ENCODE data around the gene LGR4.
"Not testable (repeated sequence)": the region's sequence is repeated elsewhere in the genome, so short reads cannot be mapped to it uniquely, and the experiment has no call there.

Gene LGR4

DNA sequence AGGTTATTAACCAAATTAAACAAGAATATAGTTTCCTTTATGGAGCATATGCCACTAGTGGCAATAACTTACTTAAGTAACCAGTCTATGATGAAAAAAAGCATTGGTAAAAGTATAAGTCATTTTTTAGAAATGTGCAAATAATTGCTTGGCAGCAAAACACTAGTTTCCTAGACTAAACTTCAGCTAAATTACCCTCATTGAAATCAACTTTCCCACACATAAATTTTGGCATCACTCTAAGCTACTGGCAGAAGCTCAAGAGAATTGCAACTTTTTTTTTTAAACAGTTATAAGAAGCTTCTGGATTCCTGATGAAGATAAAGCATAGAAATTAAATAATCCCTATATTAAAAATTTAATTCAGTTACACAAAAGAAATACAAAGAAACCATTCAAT lies 122.1 kb downstream of the LGR4 start:
- DNase-seq (ENCODE audit: low read depth, low spot score), result no peak

DNA sequence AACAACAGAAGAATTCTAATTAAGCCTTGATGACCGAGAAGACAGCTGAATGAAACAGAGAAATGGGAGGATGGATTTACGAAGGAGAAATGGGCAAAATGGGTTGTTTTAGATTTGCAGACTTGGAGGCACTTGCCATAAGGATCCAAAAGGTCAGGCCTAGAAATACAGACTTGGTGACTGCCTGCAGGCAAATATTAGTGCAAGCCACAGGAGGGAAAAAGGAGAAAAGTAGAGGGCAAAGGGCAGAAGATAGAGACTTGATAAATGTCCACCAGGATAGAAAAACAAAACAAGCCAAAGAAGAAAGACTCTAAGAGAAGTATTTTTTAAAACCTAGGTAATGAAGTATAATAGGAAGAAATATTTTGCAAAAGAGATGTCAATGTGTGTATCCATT lies 122.7 kb downstream of the LGR4 start:
- no peak for DNase-seq (ENCODE audit: low read depth, low spot score)

DNA sequence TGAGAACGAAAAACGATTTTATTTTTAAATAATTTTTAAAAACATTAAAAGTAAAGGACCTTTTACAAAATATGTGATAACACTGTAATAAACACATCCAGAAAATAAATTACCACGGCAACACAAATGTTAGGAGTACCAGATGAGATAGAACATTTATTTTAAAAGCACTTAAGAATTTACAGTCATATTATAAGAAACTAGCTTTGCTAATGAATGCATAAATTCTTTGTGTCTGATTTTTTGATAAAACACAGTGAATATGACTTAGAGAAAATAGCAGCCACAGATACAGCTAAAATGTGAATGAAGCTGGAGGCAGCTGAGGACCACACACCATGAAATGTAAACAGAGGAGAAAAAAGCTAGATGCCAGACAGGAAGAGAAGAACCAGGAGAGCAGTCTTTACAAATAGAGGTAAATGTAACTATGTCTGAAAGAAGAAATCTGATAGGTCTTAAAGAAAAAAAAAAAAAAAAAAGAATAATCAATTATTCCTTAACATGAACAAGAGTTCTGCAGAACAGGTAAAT lies 124.2 kb downstream of the LGR4 start:
- no peak for DNase-seq (ENCODE audit: low read depth, low spot score)

DNA sequence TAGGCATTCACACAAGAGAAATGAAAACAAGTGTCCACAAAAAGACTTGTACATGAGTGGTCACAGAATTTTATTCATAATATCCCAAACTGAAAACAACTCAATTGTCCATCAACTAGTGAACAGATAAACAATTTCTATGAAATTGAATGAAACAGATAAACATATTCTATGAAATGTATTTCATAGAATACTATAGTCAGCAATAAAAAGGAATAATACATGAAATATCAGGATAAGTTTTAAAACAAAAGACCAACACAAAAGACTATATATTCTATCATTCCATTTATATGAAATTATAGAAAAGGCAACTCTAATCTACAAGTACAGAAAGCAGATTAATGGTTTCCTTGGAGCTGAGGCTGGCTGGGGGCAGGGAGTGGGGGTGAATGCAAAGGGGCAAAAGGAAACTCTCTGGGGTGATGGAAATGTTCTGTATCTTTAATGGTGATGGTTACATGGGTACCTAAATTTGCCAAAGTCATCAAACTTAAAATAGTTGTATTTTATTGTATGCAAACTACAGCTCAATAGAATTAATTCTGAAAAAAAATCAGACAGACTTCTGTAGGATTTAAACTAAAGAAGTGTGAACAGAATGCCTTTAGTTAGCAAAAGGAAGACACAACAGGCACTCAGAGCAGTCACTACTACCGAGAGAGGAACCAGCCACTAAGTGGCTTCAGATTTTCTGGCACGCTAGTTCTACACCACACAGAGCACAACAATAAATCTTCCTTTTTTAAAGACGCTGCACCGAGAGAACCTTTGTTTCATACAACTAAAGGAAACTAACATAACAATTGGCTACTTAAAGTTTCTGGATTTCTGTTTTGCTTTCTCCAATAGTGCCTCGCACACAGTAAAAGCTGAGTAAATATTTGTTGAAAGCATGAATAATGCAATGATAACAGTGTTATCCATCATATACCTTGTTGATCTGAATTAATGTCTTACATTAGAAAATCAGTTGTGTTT lies 124.9 kb downstream of the LGR4 start:
- no peak for DNase-seq (ENCODE audit: low read depth, low spot score)

DNA sequence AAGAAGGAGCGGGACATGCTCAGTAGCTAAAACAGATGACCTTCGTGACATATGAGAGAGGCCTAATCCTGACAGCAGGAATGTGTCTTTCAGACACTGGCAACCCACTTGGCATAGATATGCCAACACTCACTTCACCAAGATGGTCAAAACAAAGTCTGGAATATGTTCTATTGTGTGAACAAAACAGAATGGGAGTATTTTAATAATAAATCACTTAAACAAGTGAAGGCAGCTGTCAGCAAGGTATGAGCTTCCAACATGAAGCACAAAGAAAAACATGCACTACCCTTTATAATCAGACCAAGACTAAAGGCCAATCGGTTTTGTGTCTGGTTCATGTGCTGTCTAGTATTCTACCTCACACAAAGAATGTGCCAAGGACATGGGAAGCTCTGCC lies 132.6 kb downstream of the LGR4 start:
- no peak for DNase-seq (ENCODE audit: low read depth, low spot score)

DNA sequence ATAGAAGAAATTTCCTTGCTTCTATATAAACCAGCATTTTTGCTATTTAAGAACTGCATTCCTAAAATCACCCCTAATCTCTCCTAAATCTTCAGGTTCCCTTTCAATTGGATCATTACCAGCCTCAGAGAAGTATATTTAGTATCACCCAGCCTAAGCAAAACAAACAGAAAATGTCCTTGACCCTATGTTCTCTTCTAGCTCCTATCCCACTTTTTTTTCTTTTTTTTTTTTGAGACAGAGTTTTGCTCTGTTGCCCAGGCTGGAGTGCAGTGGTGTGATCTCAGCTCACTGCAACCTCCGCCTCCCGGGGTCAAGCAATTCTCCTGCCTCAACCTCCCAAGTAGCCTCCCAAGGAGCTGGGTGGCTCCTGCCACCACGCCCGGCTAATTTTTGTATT lies 137.8 kb downstream of the LGR4 start:
- not testable (repeated sequence) for DNase-seq (ENCODE audit: low read depth, low spot score)

DNA sequence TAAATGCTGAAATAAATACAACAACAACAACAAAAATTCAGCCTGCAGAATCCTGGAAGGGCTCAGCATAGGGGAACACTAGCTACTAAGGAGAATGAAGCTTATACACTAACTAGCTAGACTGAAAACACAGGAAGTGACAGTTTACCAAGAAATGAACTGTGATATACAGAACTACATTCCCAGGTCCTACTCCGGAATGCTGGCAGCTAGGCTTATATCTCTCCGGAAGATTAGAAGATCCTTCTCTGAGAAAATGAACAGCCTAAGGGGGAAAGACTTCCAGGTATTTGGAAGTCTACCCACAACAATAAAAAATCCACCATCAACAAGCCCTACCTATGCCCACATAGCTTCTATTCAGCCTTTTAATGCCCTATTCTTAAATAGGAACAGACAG lies 140.6 kb downstream of the LGR4 start:
- DNase-seq (ENCODE audit: low read depth, low spot score), result no peak

DNA sequence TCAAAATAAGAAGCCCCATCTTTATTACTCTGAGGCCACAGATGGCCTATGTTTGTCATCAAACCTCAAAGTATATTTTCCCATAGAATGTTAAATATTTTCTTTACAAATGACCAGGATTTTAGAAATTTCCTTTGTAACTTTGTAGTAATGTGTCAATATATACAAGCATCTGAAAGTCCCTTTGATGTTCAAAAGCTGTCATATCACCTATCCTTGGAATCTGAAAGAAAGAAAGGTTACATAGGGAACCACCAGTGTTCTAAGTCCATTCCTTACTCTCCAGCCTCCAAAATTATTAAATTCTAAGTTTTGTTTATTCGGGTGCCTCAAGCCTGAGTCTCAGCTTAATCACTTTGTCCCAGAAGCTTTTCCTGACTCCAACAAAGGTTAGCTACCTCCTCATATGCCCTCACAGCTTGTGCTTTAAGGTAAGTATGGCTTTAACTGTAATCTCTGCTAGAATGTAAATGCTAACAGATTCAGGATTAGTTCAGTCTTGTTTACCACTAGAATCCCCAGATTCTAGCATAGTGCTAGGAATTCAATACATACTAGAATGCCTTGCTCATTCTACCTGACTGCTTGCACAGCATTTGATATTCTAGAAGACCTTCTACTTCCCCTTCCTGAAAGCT lies 141.8 kb downstream of the LGR4 start:
- DNase-seq (ENCODE audit: low read depth, low spot score), result no peak

DNA sequence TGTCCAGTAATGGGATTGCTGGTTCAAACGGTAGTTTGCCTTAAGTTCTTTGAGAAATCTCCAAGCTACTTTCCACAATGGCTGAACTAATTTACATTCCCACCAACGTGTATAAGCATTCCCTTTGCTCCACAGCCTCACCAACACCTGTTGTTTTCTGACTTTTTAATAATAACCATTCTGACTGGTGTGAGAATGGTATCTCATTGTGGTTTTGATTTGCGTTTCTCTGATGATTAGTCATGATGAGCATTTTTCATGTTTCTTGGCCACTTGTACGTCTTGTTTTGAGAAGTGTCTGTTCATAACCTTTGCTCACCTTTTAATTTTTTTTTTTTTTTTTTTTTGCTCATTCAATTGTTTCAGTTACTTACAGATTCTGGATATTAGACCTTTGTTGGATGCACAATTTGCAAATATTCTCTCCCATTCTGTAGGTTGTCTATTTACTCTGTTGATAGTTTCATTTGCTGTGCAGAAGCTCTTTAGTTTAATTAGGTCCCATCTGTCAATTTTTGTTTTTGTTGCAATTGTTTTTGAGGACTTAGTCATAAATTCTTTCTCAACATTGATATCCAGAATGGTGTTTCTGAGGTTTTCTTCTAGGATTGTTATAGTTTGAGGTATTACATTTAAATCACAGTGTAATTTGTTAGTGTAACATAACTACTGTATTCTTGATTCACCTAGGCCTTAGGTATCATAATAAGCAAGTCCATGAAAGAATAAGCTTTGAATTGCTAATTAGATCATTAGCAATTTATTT lies 142.5 kb downstream of the LGR4 start:
- DNase-seq (ENCODE audit: low read depth, low spot score), result no peak

DNA sequence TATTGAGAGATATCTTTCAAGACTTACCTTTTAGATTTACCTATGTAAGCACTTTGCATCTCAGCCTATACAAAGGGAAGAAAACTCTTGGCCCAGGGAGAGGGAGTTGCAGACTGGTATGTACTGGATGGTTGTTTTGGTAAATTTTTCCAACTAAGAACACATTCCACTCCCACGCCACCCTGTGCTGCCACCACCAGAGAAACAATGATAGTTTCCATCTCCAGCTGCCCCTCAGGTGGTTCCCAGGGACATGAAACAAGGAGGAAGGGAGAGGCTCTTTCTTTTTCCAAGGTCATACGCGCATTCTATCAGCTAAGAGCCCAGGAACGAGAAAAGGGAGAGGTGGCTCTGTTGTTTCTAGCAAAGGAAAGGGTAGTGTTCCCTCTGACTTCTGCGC lies 144.0 kb downstream of the LGR4 start:
- peak; percentile 69 for DNase-seq (ENCODE audit: low read depth, low spot score)

DNA sequence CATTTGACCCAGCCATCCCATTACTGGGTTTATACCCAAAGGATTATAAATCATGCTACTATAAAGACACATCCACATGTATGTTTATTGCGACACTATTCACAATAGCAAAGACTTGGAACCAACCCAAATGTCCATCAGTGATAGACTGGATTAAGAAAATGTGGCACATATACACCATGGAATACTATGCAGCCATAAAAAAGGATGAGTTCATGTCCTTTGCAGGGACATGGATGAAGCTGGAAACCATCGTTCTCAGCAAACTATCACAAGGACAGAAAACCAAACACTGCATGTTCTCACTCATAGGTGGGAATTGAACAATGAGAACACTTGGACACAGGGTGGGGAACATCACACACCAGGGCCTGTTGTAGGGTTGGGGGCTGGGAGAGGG lies 145.5 kb downstream of the LGR4 start:
- DNase-seq (ENCODE audit: low read depth, low spot score), result not testable (repeated sequence)

DNA sequence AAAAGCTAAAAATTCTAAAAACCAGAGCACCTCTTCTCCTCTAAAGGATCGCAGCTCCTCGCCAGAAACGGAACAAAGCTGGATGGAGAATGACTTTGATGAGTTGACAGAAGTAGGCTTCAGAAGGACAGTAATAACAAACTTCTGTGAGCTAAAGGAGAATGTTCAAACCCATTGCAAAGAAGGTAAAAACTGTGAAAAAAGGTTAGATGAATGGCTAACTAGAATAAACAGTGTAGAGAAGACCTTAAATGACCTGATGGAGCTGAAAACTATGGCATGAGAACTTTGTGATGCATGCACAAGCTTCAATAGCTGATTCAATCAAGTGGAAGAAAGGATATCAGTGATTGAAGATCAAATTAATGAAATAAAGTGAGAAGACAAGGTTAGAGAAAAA lies 150.4 kb downstream of the LGR4 start:
- not testable (repeated sequence) for DNase-seq (ENCODE audit: low read depth, low spot score)

DNA sequence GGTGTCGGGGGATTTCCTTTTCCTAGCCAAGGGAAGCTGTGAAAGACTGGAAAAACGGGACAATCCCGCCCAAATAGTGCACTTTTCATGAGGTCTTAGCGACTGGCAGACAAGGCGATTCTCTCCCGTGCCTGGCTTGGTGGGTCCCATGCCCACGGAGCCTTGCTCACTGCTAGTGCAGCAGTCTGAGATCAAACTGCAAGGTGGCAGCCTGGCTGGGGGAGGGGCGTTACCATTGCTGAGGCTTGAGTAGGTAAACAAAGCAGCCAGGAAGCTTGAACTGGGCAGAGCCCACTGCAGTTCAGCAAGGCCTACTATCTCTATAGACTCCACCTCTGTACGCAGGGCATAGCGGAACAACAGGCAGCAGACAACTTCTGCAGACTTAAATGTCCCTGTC lies 151.2 kb downstream of the LGR4 start:
- not testable (repeated sequence) for DNase-seq (ENCODE audit: low read depth, low spot score)

DNA sequence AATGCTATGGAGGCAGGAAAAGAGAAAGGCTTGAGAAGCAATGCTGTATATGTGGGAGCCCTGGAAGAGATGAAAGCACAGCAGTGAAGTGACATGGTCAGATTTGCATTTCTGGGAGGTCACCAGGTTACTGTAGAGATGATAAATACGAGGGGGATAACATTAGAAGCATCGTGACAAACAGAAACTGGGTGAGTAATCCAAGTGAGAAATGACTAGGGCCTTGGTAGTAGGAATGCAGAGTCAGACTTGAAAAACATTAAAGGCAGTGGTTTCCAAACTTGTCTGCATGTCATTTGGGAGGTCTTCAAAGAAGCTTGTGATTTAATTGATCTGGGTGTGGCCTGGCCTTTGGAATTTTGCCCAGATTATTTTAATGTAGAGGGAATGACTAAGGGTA lies 153.5 kb downstream of the LGR4 start:
- no peak for DNase-seq (ENCODE audit: low read depth, low spot score)

DNA sequence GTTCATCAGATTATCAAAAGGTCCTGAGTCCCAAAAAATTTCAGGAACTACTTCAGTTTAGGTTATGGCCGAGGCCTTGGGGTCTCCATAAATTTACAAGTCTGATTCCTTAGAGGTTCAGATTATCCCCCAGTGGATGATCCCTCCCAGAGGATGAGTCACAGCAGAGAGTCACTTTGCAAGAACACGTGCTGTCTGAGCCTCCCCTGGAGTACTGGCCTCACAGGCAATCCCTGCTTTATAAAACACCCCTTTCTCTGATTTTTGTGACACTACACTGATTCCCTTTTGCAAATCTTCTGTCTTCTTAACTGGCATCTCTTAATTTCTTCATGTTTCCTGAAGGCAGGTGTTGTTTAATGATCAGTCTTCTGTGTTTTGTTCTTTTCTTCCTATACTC lies 154.8 kb downstream of the LGR4 start:
- DNase-seq (ENCODE audit: low read depth, low spot score), result no peak

Data from ELF-1 (cell line).